ENCODE data around the gene PGGT1B. TPM values are rescaled to one million over a fixed set of nuclear protein-coding genes. Genes with fewer than 3 reads are reported as not detected.

The PGGT1B gene
- total RNA-seq, 1 experiment from 2014 or later = 59.7 TPM

GRCh38 chr5:115272297-115272958 is 9.8 kb upstream of the PGGT1B start:
- no peaks in the 10 kb centered on the region for H3K79me1 ChIP-seq (ENCODE audit: insufficient read depth, low read depth, low read length, poor library complexity, severe bottlenecking)
- no peak for TF ChIP-seq CTCF (conservative IDR thresholded peaks at IDR 0.05)
- WGBS (ENCODE audit: extremely low coverage, insufficient read length, low lambda C conversion rate) = no CpG with 5 or more reads among the region's 3 CpGs
- H3K9me3 Mint-ChIP-seq = no peaks in the 10 kb centered on the region
- H3K79me2 ChIP-seq (ENCODE audit: insufficient read depth, low read length) = no peaks in the 10 kb centered on the region
- no peak overlapping the region for H3K27ac Mint-ChIP-seq
- H3K4me3 Mint-ChIP-seq = no peak overlapping the region
- no peak for DNase-seq
- H3K27me3 Mint-ChIP-seq (ENCODE audit: low read depth) = no peaks in the 10 kb centered on the region
- H3K36me3 Mint-ChIP-seq (ENCODE audit: insufficient read depth in 1 of 3, low read depth in 3 of 3) = peaks cover 3 to 41% (median 36%) of the 10 kb centered on the region in 3 experiments; a peak in 6 of 7 replicates
- H3K9me3 ChIP-seq (ENCODE audit: control insufficient read depth, low read depth, low read length) = no peaks in the 10 kb centered on the region
- no peak overlapping the region for H3K4me2 ChIP-seq (ENCODE audit: insufficient read depth, insufficient read length, low read length)
- H3T11ph ChIP-seq (ENCODE audit: low read length) = no peak overlapping the region
- no peak overlapping the region for H4K8ac ChIP-seq (replicated peaks; ENCODE audit: insufficient read length, low read depth, low read length)
- no peak overlapping the region for H3K14ac ChIP-seq (ENCODE audit: insufficient read depth, low read length)
- no peaks in the 10 kb centered on the region for H3K27me3 ChIP-seq (ENCODE audit: insufficient read depth, low read length)
- no peaks in the 10 kb centered on the region for H3K4me1 Mint-ChIP-seq
- H2BK12ac ChIP-seq (ENCODE audit: insufficient read length, low read depth, low read length) = no peak overlapping the region
- no peak overlapping the region for H3K4ac ChIP-seq (ENCODE audit: low read depth, low read length)
- H3K4me1 ChIP-seq (ENCODE audit: insufficient read depth, low read length) = no peaks in the 10 kb centered on the region
- no peak overlapping the region for H3K27ac ChIP-seq (ENCODE audit: insufficient read length, low read depth, low read length)
- no peak overlapping the region for H2BK5ac ChIP-seq (ENCODE audit: insufficient read length, low read length)
- H3K23me2 ChIP-seq (ENCODE audit: insufficient read length, low read depth, low read length, poor library complexity, severe bottlenecking) = no peaks in the 10 kb centered on the region
- H4K20me1 ChIP-seq (ENCODE audit: control insufficient read depth, insufficient read depth, insufficient read length) = no peaks in the 10 kb centered on the region
- no peak overlapping the region for H4K91ac ChIP-seq (ENCODE audit: insufficient read length, low read depth, low read length)
- H2BK15ac ChIP-seq (ENCODE audit: low read depth, low read length) = no peak overlapping the region
- no peak overlapping the region for H3K23ac ChIP-seq (ENCODE audit: insufficient read length, low read depth, low read length)
- no peak overlapping the region for H3K18ac ChIP-seq (ENCODE audit: insufficient read length, low read depth, low read length)
- H3K9ac ChIP-seq (ENCODE audit: extremely low read depth, insufficient read length, low read length) = no peak overlapping the region
- no peak overlapping the region for H3K56ac ChIP-seq (ENCODE audit: insufficient read length, low read depth, low read length)
- no peak overlapping the region for H2AK5ac ChIP-seq (ENCODE audit: insufficient read length, low read length)
- H2AFZ ChIP-seq (ENCODE audit: low read length) = no peak overlapping the region
- H4K5ac ChIP-seq (ENCODE audit: insufficient read length, low read depth, low read length) = no peak overlapping the region
- no peak overlapping the region for H2BK20ac ChIP-seq (ENCODE audit: low read depth, low read length, poor library complexity, severe bottlenecking)
- no peak overlapping the region for H2BK120ac ChIP-seq (ENCODE audit: low read depth, low read length, poor library complexity, severe bottlenecking)
